ENCODE results near the gene THBS1. TPM values are rescaled to one million over a fixed set of nuclear protein-coding genes. Genes with fewer than 3 reads are reported as not detected.

THBS1 gene
- total RNA-seq, 8 experiments from 2014 or later, result 3.2 to 54.8 (median 5.6) TPM

- Histone ChIP-seq H3K4me1 (replicated peaks in 1 of 2) (peaks cover 11 to 14% of the 10 kb centered on the region in 2 donors), H3K4me3 (no peak overlapping the region), H3K27ac (no peak overlapping the region)
- 0 to 87% (median 58%) methylated on average over 1 to 7 of the region's 10 CpGs; no CpG with 5 or more reads in 3 of the 10 experiments for WGBS, 10 experiments
- in situ Hi-C loops (cut with MboI; ENCODE audit: low pct_unique_long_range_greater_than_20kb in 2 of 9, low sequenced_read_pairs in 9 of 9, unreplicated experiment in 9 of 9), result loop anchor here in 4 of 9 experiments (10.0 to 25.0 kb wide), 5 partner anchors 176 to 874 kb away; no protein-coding TSS in a partner anchor
- ATAC-seq (replicated peaks in 6 of 8), result peak; percentile 40 to 93 (median 82)
These were observed 5.7 kb downstream of the THBS1 start for GRCh38 chr15:39586387-39587095.

- Histone ChIP-seq H3K27ac (no peak overlapping the region), H3K4me1 (replicated peaks in 1 of 2) (peaks cover 11 to 14% of the 10 kb centered on the region in 2 donors), H3K4me3 (no peak overlapping the region)
- ATAC-seq (replicated peaks in 6 of 8), result no peak
- WGBS, 10 experiments, result 40 to 95% (median 94%) methylated on average over 1 to 15 of the region's 17 CpGs; no CpG with 5 or more reads in 1 of the 10 experiments
- in situ Hi-C loops (cut with MboI; ENCODE audit: low pct_unique_long_range_greater_than_20kb in 2 of 9, low sequenced_read_pairs in 9 of 9, unreplicated experiment in 9 of 9), result loop anchor here in 4 of 9 experiments (10.0 to 25.0 kb wide), 5 partner anchors 175 to 875 kb away; no protein-coding TSS in a partner anchor
These were observed 6.3 kb downstream of the THBS1 start for GRCh38 chr15:39587096-39587721.

DNA sequence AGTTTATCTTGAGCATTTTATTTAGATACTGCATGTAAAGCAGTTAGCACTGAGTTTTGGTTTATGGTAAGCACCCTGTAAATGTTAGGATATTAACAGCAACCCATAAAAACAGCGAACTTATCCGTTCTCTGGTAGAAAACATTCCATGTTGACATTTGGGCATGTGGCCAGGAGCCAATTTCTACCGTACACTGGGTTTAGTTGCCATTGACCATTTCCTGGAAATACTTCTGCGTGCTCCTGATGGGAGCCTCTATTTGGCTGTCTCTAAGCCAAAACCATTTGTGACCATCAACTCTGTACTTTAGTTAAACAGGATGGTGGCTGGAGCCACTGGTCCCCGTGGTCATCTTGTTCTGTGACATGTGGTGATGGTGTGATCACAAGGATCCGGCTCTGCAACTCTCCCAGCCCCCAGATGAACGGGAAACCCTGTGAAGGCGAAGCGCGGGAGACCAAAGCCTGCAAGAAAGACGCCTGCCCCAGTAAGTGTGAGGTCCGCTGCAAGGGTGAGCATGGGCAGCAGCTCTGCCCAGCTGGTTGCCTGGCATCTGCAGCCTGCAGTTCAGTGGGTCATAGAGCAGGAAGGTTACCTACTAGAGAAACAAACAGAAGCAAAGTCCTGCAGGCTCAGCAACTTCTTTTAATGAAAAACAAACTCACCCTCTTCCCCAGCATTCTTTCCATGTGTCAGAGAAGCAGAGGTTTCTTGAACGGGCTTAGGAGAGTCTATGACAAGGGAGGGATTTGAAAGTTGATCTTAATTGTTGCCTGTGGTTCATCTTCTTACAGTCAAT, 7.1 kb downstream of the THBS1 start:
- H3K4me1 ChIP-seq (replicated peaks in 1 of 2), result peaks cover 11 to 14% of the 10 kb centered on the region in 2 donors
- 20 to 100% (median 80%) methylated on average over 2 to 6 of the region's 13 CpGs; no CpG with 5 or more reads in 1 of the 10 experiments for WGBS, 10 experiments
- no peak overlapping the region for H3K4me3 ChIP-seq
- ATAC-seq (replicated peaks in 6 of 8), result no peak
- in situ Hi-C loops (cut with MboI; ENCODE audit: low pct_unique_long_range_greater_than_20kb in 2 of 9, low sequenced_read_pairs in 9 of 9, unreplicated experiment in 9 of 9), result loop anchor here in 4 of 9 experiments (10.0 to 25.0 kb wide), 5 partner anchors 174 to 876 kb away; no protein-coding TSS in a partner anchor
- H3K27ac ChIP-seq, result no peak overlapping the region

- H3K27ac ChIP-seq, result no peak overlapping the region
- ATAC-seq (replicated peaks in 6 of 8), result no peak
- 80 to 100% (median 85%) methylated on average over 1 to 7 of the region's 13 CpGs; no CpG with 5 or more reads in 1 of the 10 experiments for WGBS, 10 experiments
- H3K4me3 ChIP-seq, result no peak overlapping the region
- peaks cover 11 to 14% of the 10 kb centered on the region in 2 donors for H3K4me1 ChIP-seq (replicated peaks in 1 of 2)
- in situ Hi-C loops (cut with MboI; ENCODE audit: low pct_unique_long_range_greater_than_20kb in 2 of 9, low sequenced_read_pairs in 9 of 9, unreplicated experiment in 9 of 9), result loop anchor here in 4 of 9 experiments (10.0 to 25.0 kb wide), 5 partner anchors 174 to 876 kb away; no protein-coding TSS in a partner anchor
These were observed 7.8 kb downstream of the THBS1 start for GRCh38 chr15:39588531-39589192.

GRCh38 chr15:39589193-39589814, 8.4 kb downstream of the THBS1 start:
- no peak for ATAC-seq (replicated peaks in 6 of 8)
- 0 to 97% (median 75%) methylated on average over 1 to 13 of the region's 14 CpGs; no CpG with 5 or more reads in 2 of the 10 experiments for WGBS, 10 experiments
- H3K4me1 ChIP-seq (replicated peaks in 1 of 2), result peaks cover 11 to 14% of the 10 kb centered on the region in 2 donors
- H3K4me3 ChIP-seq, result no peak overlapping the region
- H3K27ac ChIP-seq, result no peak overlapping the region
- in situ Hi-C loops (cut with MboI; ENCODE audit: low pct_unique_long_range_greater_than_20kb in 2 of 9, low sequenced_read_pairs in 9 of 9, unreplicated experiment in 9 of 9), result loop anchor here in 4 of 9 experiments (10.0 to 25.0 kb wide), 5 partner anchors 173 to 877 kb away; no protein-coding TSS in a partner anchor

GRCh38 chr15:39589815-39590644, 9.2 kb downstream of the THBS1 start:
- no peak overlapping the region for H3K27ac ChIP-seq
- in situ Hi-C loops (cut with MboI; ENCODE audit: low pct_unique_long_range_greater_than_20kb in 2 of 9, low sequenced_read_pairs in 9 of 9, unreplicated experiment in 9 of 9), result loop anchor here in 4 of 9 experiments (10.0 to 25.0 kb wide), 5 partner anchors 172 to 878 kb away; no protein-coding TSS in a partner anchor
- no peak for ATAC-seq (replicated peaks in 6 of 8)
- WGBS, 10 experiments, result 57 to 100% (median 87%) methylated on average over 1 to 8 of the region's 13 CpGs
- peaks cover 11 to 14% of the 10 kb centered on the region in 2 donors for H3K4me1 ChIP-seq (replicated peaks in 1 of 2)
- H3K4me3 ChIP-seq, result no peak overlapping the region

- ATAC-seq (replicated peaks in 6 of 8), result no peak
- 48 to 99% (median 84%) methylated on average over 2 to 11 of the region's 11 CpGs; no CpG with 5 or more reads in 1 of the 10 experiments for WGBS, 10 experiments
- in situ Hi-C loops (cut with MboI; ENCODE audit: low pct_unique_long_range_greater_than_20kb in 2 of 9, low sequenced_read_pairs in 9 of 9, unreplicated experiment in 9 of 9), result loop anchor here in 3 of 9 experiments (25.0 kb wide), 4 partner anchors 171 to 879 kb away; no protein-coding TSS in a partner anchor
- Histone ChIP-seq H3K27ac (no peak overlapping the region), H3K4me1 (replicated peaks in 1 of 2) (peaks cover 9% of the 10 kb centered on the region in 2 donors), H3K4me3 (no peak overlapping the region)
These were observed 10.4 kb downstream of the THBS1 start for GRCh38 chr15:39591141-39591895.

GRCh38 chr15:39591896-39592315, 11.0 kb downstream of the THBS1 start:
- Histone ChIP-seq H3K4me1 (replicated peaks in 1 of 2) (peaks cover 4 to 5% of the 10 kb centered on the region in 2 donors), H3K27ac (no peak overlapping the region), H3K4me3 (no peak overlapping the region)
- in situ Hi-C loops (cut with MboI; ENCODE audit: low pct_unique_long_range_greater_than_20kb in 2 of 9, low sequenced_read_pairs in 9 of 9, unreplicated experiment in 9 of 9), result loop anchor here in 3 of 9 experiments (25.0 kb wide), 4 partner anchors 170 to 880 kb away; no protein-coding TSS in a partner anchor
- no peak for ATAC-seq (replicated peaks in 6 of 8)
- 75 to 100% (median 94%) methylated on average over 1 to 2 of the region's 2 CpGs for WGBS, 10 experiments

DNA sequence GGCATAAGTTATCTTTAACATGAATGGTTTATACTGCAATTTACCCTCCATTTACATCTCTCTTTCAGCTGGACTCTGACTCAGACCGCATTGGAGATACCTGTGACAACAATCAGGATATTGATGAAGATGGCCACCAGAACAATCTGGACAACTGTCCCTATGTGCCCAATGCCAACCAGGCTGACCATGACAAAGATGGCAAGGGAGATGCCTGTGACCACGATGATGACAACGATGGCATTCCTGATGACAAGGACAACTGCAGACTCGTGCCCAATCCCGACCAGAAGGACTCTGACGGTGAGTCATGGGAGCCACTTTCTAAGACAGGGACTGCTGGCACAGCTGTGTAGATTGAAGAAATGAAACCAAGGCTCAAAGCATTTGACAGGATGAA, 11.6 kb downstream of the THBS1 start:
- WGBS, 10 experiments, result 5 to 100% (median 94%) methylated on average over 1 to 5 of the region's 6 CpGs; no CpG with 5 or more reads in 3 of the 10 experiments
- in situ Hi-C loops (cut with MboI; ENCODE audit: low pct_unique_long_range_greater_than_20kb in 2 of 9, low sequenced_read_pairs in 9 of 9, unreplicated experiment in 9 of 9), result loop anchor here in 3 of 9 experiments (25.0 kb wide), 4 partner anchors 170 to 880 kb away; no protein-coding TSS in a partner anchor
- no peak for ATAC-seq (replicated peaks in 6 of 8)
- no peak overlapping the region for H3K27ac ChIP-seq
- no peaks in the 10 kb centered on the region for H3K4me1 ChIP-seq (replicated peaks in 1 of 2)
- H3K4me3 ChIP-seq, result no peak overlapping the region

GRCh38 chr15:39593071-39593655, 12.3 kb downstream of the THBS1 start:
- Histone ChIP-seq H3K27ac (no peak overlapping the region), H3K4me1 (replicated peaks in 1 of 2) (no peaks in the 10 kb centered on the region), H3K4me3 (no peak overlapping the region)
- WGBS, 10 experiments, result 81 to 100% (median 96%) methylated on average over 1 to 8 of the region's 15 CpGs
- no peak for ATAC-seq (replicated peaks in 6 of 8)
- in situ Hi-C loops (cut with MboI; ENCODE audit: low pct_unique_long_range_greater_than_20kb in 2 of 9, low sequenced_read_pairs in 9 of 9, unreplicated experiment in 9 of 9), result loop anchor here in 3 of 9 experiments (25.0 kb wide), 4 partner anchors 169 to 881 kb away; no protein-coding TSS in a partner anchor
